ENCODE results near the gene ARHGAP10. TPM values are rescaled to one million over a fixed set of nuclear protein-coding genes. Genes with fewer than 3 reads are reported as not detected.

Gene ARHGAP10
- total RNA-seq, 1 experiment from 2014 or later = 6.1 TPM

DNA sequence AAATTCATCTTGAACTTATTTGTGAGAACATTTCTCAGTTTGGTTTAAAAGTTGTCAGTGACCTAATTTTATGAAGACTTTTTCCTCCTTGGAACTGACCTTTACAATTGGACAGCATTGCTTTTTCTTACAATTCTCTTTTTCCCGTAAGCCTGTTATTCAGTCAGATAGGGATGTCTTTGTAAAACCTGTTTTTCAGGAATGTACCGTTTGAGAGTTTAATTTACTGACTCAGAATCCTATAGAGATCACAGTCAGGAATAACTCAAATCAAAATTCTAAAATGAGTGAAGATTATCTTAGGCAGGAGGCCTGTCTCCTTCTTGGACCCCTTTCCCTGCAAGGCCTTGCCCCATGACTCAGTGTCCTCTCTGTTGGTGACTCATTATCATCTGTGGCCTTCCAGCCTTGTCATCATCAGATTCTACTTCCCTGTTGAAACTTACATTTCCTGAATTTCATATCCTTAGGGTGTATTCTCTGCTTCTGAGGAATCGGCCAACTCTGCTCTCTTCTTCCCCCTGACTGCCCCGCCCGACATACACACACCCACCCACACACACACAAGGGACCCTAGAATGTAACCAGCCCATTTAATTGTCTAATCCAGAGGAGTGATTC lies 99.8 kb downstream of the ARHGAP10 start:
- intact Hi-C loops (cut with micrococcal nuclease; ENCODE audit: unreplicated experiment) = loop anchor here (5.0 kb wide), 1 partner anchor 39 kb away; no protein-coding TSS in a partner anchor
- peaks cover 10% of the 10 kb centered on the region for H3K36me3 Mint-ChIP-seq (ENCODE audit: insufficient read depth, unreplicated experiment)

DNA sequence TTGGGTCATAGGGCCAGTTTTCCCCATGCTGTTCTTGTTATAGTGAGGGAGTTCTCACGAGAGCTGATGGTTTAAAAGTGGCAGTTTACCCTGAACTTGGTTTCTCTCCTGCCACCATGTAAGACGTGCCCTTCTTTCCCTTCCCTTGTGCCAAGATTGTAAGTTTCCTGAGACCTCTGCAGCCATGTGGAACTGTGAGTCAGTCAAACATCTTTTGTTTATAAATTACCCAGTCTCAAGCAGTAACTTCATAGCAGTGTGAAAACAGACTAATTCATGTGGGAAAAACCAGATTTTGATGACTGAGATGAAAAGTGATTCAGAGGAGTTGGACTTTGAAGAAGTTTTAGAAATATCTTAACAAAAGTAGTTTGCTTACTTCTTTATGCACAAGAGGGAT lies 101.4 kb downstream of the ARHGAP10 start:
- H3K4me1 Mint-ChIP-seq (ENCODE audit: low read depth, unreplicated experiment) = peaks cover 25% of the 10 kb centered on the region
- CTCF ChIA-PET = no interaction called here
- H3K36me3 Mint-ChIP-seq (ENCODE audit: insufficient read depth, unreplicated experiment) = peaks cover 10% of the 10 kb centered on the region
- no peaks in the 10 kb centered on the region for H3K9me3 Mint-ChIP-seq (ENCODE audit: low read depth, unreplicated experiment)
- no peak overlapping the region for H3K4me3 Mint-ChIP-seq (ENCODE audit: low read depth, unreplicated experiment)
- H3K27ac Mint-ChIP-seq (ENCODE audit: unreplicated experiment) = no peak overlapping the region
- H3K27me3 Mint-ChIP-seq (ENCODE audit: unreplicated experiment) = no peaks in the 10 kb centered on the region
- no TSS peak for BruUV-seq (replicated peaks)
- DNase-seq = no peak
- TF ChIP-seq, protein P1, sequence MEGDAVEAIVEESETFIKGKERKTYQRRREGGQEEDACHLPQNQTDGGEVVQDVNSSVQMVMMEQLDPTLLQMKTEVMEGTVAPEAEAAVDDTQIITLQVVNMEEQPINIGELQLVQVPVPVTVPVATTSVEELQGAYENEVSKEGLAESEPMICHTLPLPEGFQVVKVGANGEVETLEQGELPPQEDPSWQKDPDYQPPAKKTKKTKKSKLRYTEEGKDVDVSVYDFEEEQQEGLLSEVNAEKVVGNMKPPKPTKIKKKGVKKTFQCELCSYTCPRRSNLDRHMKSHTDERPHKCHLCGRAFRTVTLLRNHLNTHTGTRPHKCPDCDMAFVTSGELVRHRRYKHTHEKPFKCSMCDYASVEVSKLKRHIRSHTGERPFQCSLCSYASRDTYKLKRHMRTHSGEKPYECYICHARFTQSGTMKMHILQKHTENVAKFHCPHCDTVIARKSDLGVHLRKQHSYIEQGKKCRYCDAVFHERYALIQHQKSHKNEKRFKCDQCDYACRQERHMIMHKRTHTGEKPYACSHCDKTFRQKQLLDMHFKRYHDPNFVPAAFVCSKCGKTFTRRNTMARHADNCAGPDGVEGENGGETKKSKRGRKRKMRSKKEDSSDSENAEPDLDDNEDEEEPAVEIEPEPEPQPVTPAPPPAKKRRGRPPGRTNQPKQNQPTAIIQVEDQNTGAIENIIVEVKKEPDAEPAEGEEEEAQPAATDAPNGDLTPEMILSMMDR (IDR thresholded peaks at IDR 0.05; ENCODE audit: unreplicated experiment) = no peak
- intact Hi-C loops (cut with micrococcal nuclease; ENCODE audit: unreplicated experiment) = loop anchor here (5.0 kb wide), 1 partner anchor 41 kb away; no protein-coding TSS in a partner anchor

More for the DNA sequence above, 99.8 kb downstream of the ARHGAP10 start:
- TF ChIP-seq, protein P1 (IDR thresholded peaks at IDR 0.05; ENCODE audit: unreplicated experiment) = no peak
- no TSS peak for BruUV-seq (replicated peaks)
- H3K4me3 Mint-ChIP-seq (ENCODE audit: low read depth, unreplicated experiment) = peak overlapping the region; percentile 37
- no peaks in the 10 kb centered on the region for H3K27me3 Mint-ChIP-seq (ENCODE audit: unreplicated experiment)
- peak; percentile 26 for DNase-seq
- peaks cover 25% of the 10 kb centered on the region for H3K4me1 Mint-ChIP-seq (ENCODE audit: low read depth, unreplicated experiment)
- no peaks in the 10 kb centered on the region for H3K9me3 Mint-ChIP-seq (ENCODE audit: low read depth, unreplicated experiment)
- peak overlapping the region; percentile 75 for H3K27ac Mint-ChIP-seq (ENCODE audit: unreplicated experiment)
- CTCF ChIA-PET = interaction anchor here (0.6 kb wide), 1 partner anchor 50 kb away, joined by 3 read pairs; no protein-coding TSS in a partner anchor

DNA sequence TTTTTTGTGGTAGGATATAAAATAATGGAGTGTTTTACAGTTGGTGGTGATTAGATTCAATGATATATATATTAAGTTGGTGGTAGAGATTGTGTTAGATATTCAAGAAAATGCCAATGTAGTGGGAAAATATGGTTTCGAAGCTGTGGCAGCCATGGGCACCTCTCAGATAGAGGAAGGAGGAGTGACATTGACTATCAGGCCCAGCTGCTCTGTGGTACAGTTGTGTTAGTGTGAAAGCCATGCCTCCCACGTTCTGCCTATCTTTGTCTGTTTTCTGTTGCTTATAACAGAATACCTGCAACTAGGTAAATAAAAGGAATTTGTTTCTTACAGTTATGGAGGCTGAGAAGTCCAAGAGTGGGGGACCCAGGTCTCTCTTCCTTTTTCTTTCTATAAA lies 101.9 kb downstream of the ARHGAP10 start:
- Mint-ChIP-seq H3K4me3 (ENCODE audit: low read depth, unreplicated experiment) (no peak overlapping the region), H3K9me3 (ENCODE audit: low read depth, unreplicated experiment) (no peaks in the 10 kb centered on the region), H3K4me1 (ENCODE audit: low read depth, unreplicated experiment) (peaks cover 25% of the 10 kb centered on the region), H3K27ac (ENCODE audit: unreplicated experiment) (no peak overlapping the region), H3K36me3 (ENCODE audit: insufficient read depth, unreplicated experiment) (peaks cover 10% of the 10 kb centered on the region), H3K27me3 (ENCODE audit: unreplicated experiment) (no peaks in the 10 kb centered on the region)
- CTCF ChIA-PET = no interaction called here
- intact Hi-C loops (cut with micrococcal nuclease; ENCODE audit: unreplicated experiment) = loop anchor here (5.0 kb wide), 1 partner anchor 41 kb away; no protein-coding TSS in a partner anchor
- TF ChIP-seq, protein P1 (IDR thresholded peaks at IDR 0.05; ENCODE audit: unreplicated experiment) = no peak
- BruUV-seq (replicated peaks) = no TSS peak
- no peak for DNase-seq

DNA sequence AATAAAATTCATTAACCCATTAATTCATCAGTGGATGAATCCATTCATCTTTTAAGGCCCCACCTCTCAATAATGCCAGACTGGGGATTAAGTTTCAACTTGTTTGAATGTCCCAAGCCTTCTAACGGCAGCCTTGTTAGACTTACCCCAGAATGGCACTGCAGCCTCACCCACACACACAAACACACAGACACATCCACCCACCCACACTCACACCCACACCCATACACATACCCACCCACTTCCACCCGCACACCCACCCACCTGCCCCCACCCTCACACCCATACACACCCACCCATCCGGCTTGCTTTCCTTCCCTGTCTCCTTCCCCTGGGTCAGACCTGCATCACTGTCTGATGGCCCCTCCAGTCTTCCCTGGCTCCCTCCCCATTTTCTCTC lies 102.6 kb downstream of the ARHGAP10 start:
- CTCF ChIA-PET = no interaction called here
- intact Hi-C loops (cut with micrococcal nuclease; ENCODE audit: unreplicated experiment) = loop anchor here (5.0 kb wide), 1 partner anchor 42 kb away; no protein-coding TSS in a partner anchor

More for the DNA sequence above, 102.6 kb downstream of the ARHGAP10 start:
- H3K4me3 Mint-ChIP-seq (ENCODE audit: low read depth, unreplicated experiment) = no peak overlapping the region
- DNase-seq = no peak
- no peaks in the 10 kb centered on the region for H3K27me3 Mint-ChIP-seq (ENCODE audit: unreplicated experiment)
- no TSS peak for BruUV-seq (replicated peaks)
- H3K9me3 Mint-ChIP-seq (ENCODE audit: low read depth, unreplicated experiment) = no peaks in the 10 kb centered on the region
- H3K27ac Mint-ChIP-seq (ENCODE audit: unreplicated experiment) = no peak overlapping the region
- TF ChIP-seq, protein P1 (IDR thresholded peaks at IDR 0.05; ENCODE audit: unreplicated experiment) = no peak
- H3K36me3 Mint-ChIP-seq (ENCODE audit: insufficient read depth, unreplicated experiment) = peaks cover 10% of the 10 kb centered on the region
- H3K4me1 Mint-ChIP-seq (ENCODE audit: low read depth, unreplicated experiment) = peaks cover 24% of the 10 kb centered on the region

Data from Calu3 (cell line).